Neural cell (in vitro differentiated cells): ENCODE results near the gene TMEM54. TPM values are rescaled to one million over a fixed set of nuclear protein-coding genes. Genes with fewer than 3 reads are reported as not detected.

ENCODE experiments used
- H2AFZ ChIP-seq: fragments of 200-600, 300-800 bp; sonication (generic), shearing (Covaris generic); 2 replicates; pipeline ENCODE4 v1.6.0; 2014; ENCODE audit warnings: low read depth, mild to moderate bottlenecking, antibody characterized with exemption, low read length, moderate library complexity
- H3F3A ChIP-seq: fragments of 200-600 bp; shearing (Covaris generic); 2 replicates; pipeline ENCODE4 v1.6.1; 2016; ENCODE audit warnings: mild to moderate bottlenecking, moderate library complexity, mixed read lengths, antibody characterized with exemption, low read length; ENCODE audit not compliant: insufficient read depth, poor library complexity, severe bottlenecking
- H3K27ac ChIP-seq: fragments of 200-600, 300-800 bp; sonication (generic), shearing (Covaris generic); 2 replicates; pipeline ENCODE4 v1.5.1; 2014; ENCODE audit warnings: mild to moderate bottlenecking, low read length, moderate library complexity
- H3K27me3 ChIP-seq: fragments of 300-800, 200-600 bp; sonication (generic), shearing (Covaris generic); 2 replicates; pipeline ENCODE4 v1.6.0; 2014; ENCODE audit warnings: mild to moderate bottlenecking, low read depth, low read length, moderate library complexity; ENCODE audit not compliant: insufficient read depth
- H3K36me3 ChIP-seq: fragments of 300-800, 200-600 bp; sonication (generic), shearing (Covaris generic); 2 replicates; pipeline ENCODE4 v1.5.1; 2014; ENCODE audit warnings: mild to moderate bottlenecking, antibody characterized with exemption, low read length, moderate library complexity; ENCODE audit not compliant: insufficient read depth
- H3K4me2 ChIP-seq: fragments of 300-800, 200-600 bp; sonication (generic), shearing (Covaris generic); 2 replicates; pipeline ENCODE4 v1.6.0; 2014; ENCODE audit warnings: mild to moderate bottlenecking, low read length
- H3K4me3 ChIP-seq: fragments of 300-800, 200-600 bp; sonication (generic), shearing (Covaris generic); 2 replicates; pipeline ENCODE4 v1.5.1; 2014; ENCODE audit warnings: mild to moderate bottlenecking, low read length, moderate library complexity
- H3K79me2 ChIP-seq: fragments of 200-600 bp; shearing (Covaris generic); replicated peaks from 2 replicates; pipeline ENCODE4 v1.6.0; 2014; ENCODE audit warnings: mild to moderate bottlenecking, low read length, moderate library complexity; ENCODE audit not compliant: insufficient read depth
- H3K9ac ChIP-seq: fragments of 300-800, 200-600 bp; sonication (generic), shearing (Covaris generic); 2 replicates; pipeline ENCODE4 v1.6.1; 2016; ENCODE audit warnings: mild to moderate bottlenecking, low read length, mixed read lengths
- H3K9me2 ChIP-seq: fragments of 200-600 bp; shearing (Covaris generic); 2 replicates; pipeline ENCODE4 v1.6.1; 2016; ENCODE audit warnings: mild to moderate bottlenecking, low read length, mixed read lengths; ENCODE audit not compliant: insufficient read depth
- H3K9me3 ChIP-seq: fragments of 200-600, 300-800 bp; sonication (generic), shearing (Covaris generic); 2 replicates; pipeline ENCODE4 v1.6.1; 2016; ENCODE audit warnings: mild to moderate bottlenecking, mixed run types, low read length, moderate library complexity, mixed read lengths
- H4K20me1 ChIP-seq: fragments of 200-600 bp; shearing (Covaris generic); 2 replicates; pipeline ENCODE4 v1.6.1; 2016; ENCODE audit warnings: mild to moderate bottlenecking, mixed run types; ENCODE audit not compliant: insufficient read depth
- CTCF ChIP-seq: fragments of 450-650 bp; IDR thresholded peaks from 2 replicates; pipeline ENCODE4 v1.5.1; 2014; ENCODE audit warnings: antibody characterized with exemption, mild to moderate bottlenecking, moderate library complexity; ENCODE audit not compliant: poor library complexity, severe bottlenecking
- EP300 ChIP-seq: fragments of 450-650 bp; conservative IDR thresholded peaks from 2 replicates; pipeline ENCODE4 v1.6.1; 2014; ENCODE audit warnings: antibody characterized with exemption, mild to moderate bottlenecking, moderate library complexity; ENCODE audit not compliant: poor library complexity, severe bottlenecking
- EZH2 ChIP-seq: fragments of 200-600, 300-800 bp; shearing (Covaris generic), sonication (generic); IDR thresholded peaks from 2 replicates; pipeline ENCODE4 v1.6.1; 2014; ENCODE audit warnings: antibody characterized with exemption, low read length, borderline replicate concordance, mild to moderate bottlenecking; ENCODE audit not compliant: insufficient read depth, poor library complexity, severe bottlenecking
- MXI1 ChIP-seq: fragments of 450-650 bp; conservative IDR thresholded peaks from 2 replicates; pipeline ENCODE4 v1.6.1; 2014; ENCODE audit warnings: antibody characterized with exemption, mild to moderate bottlenecking; ENCODE audit not compliant: poor library complexity, severe bottlenecking
- POLR2AphosphoS5 ChIP-seq: IDR thresholded peaks from 2 replicates; pipeline ENCODE4 v1.6.1; 2012
- RAD21 ChIP-seq: fragments of 450-650 bp; conservative IDR thresholded peaks from 2 replicates; pipeline ENCODE4 v1.6.1; 2014; ENCODE audit warnings: antibody characterized with exemption, mild to moderate bottlenecking, moderate library complexity
- REST ChIP-seq: IDR thresholded peaks from 2 replicates; pipeline ENCODE4 v1.6.1; 2012; ENCODE audit warnings: borderline replicate concordance
- SMC3 ChIP-seq: fragments of 450-650 bp; conservative IDR thresholded peaks from 2 replicates; pipeline ENCODE4 v1.6.1; 2014; ENCODE audit warnings: antibody characterized with exemption, mild to moderate bottlenecking, moderate library complexity; ENCODE audit not compliant: poor library complexity
- TAF1 ChIP-seq: IDR thresholded peaks from 2 replicates; pipeline ENCODE4 v1.6.1; 2012; ENCODE audit warnings: low read depth
- polyA plus RNA-seq: library from polyadenylated mRNA; depleted of rRNA; stranded (reverse); fragments of >200 nt; gene quantifications from 2 replicates; pipeline ENCODE4 v1.2.3, GENCODE V29; 2014

Gene TMEM54
- polyA plus RNA-seq, 1 donor from 2014 or later: not detected

GRCh38 chr1:32859915-32860314 is 41.3 kb downstream of the TMEM54 start:
- Histone ChIP-seq H3K9ac (no peak overlapping the region), H3K4me3 (no peak overlapping the region), H2AFZ (no peak overlapping the region), H3K4me2 (no peak overlapping the region), H3K79me2 (no peaks in the 10 kb centered on the region), H3K27me3 (no peaks in the 10 kb centered on the region), H3K9me2 (no peaks in the 10 kb centered on the region), H3K27ac (no peak overlapping the region), H4K20me1 (no peaks in the 10 kb centered on the region), H3F3A (no peaks in the 10 kb centered on the region), H3K36me3 (peaks cover 5% of the 10 kb centered on the region), H3K9me3 (no peaks in the 10 kb centered on the region)
- TF ChIP-seq EZH2: no peak
- TF ChIP-seq TAF1: no peak
- no peak for TF ChIP-seq RAD21
- TF ChIP-seq POLR2AphosphoS5: no peak
- TF ChIP-seq SMC3: no peak
- no peak for TF ChIP-seq REST
- TF ChIP-seq MXI1: no peak

GRCh38 chr1:32858791-32859190 is 42.4 kb downstream of the TMEM54 start:
- H4K20me1 ChIP-seq: no peaks in the 10 kb centered on the region
- no peak overlapping the region for H3K27ac ChIP-seq
- no peaks in the 10 kb centered on the region for H3F3A ChIP-seq
- no peak for TF ChIP-seq CTCF
- no peak for TF ChIP-seq EP300
- TF ChIP-seq SMC3: no peak
- TF ChIP-seq REST: no peak
- TF ChIP-seq RAD21: no peak
- no peak for TF ChIP-seq TAF1
- no peak for TF ChIP-seq MXI1
- H3K9me2 ChIP-seq: no peaks in the 10 kb centered on the region
- H3K79me2 ChIP-seq: no peaks in the 10 kb centered on the region
- H2AFZ ChIP-seq: no peak overlapping the region
- no peak overlapping the region for H3K4me2 ChIP-seq
- H3K4me3 ChIP-seq: no peak overlapping the region
- no peaks in the 10 kb centered on the region for H3K9me3 ChIP-seq
- no peak overlapping the region for H3K9ac ChIP-seq
- no peaks in the 10 kb centered on the region for H3K27me3 ChIP-seq
- peaks cover 5% of the 10 kb centered on the region for H3K36me3 ChIP-seq
